GM06990 (cell line): ENCODE data around the gene TNFRSF8.
A peak's percentile ranks its signal among the peaks of the same experiment; 100 is the strongest.

Experiments
- DNase-seq: peaks from one replicate; pipeline ENCODE4 v3.0.0-alpha.2; 2011; ENCODE audit not compliant: insufficient read length; ENCODE audit errors: extremely low read depth
- H3K27me3 ChIP-seq: replicated peaks from 2 replicates; pipeline ENCODE4 v1.6.0; 2011; ENCODE audit warnings: low read length; ENCODE audit not compliant: control insufficient read depth, insufficient read depth
- H3K36me3 ChIP-seq: 2 replicates; pipeline ENCODE4 v1.5.1; 2011; ENCODE audit warnings: low read length; ENCODE audit not compliant: control insufficient read depth, insufficient read depth
- H3K4me3 ChIP-seq: replicated peaks from 2 replicates; pipeline ENCODE4 v1.5.1; 2011; ENCODE audit warnings: low read depth, mild to moderate bottlenecking, control low read depth, low read length
- CTCF ChIP-seq: IDR thresholded peaks from 2 replicates; pipeline ENCODE4 v1.5.1; 2011; ENCODE audit warnings: low read length, control low read depth, mild to moderate bottlenecking, inconsistent platforms; ENCODE audit not compliant: insufficient read depth, poor library complexity, severe bottlenecking

The TNFRSF8 gene

GRCh38 chr1:12078938-12079861 lies 16.1 kb downstream of the TNFRSF8 start:
- peak overlapping the region; percentile 50 for H3K4me3 ChIP-seq
- peaks cover 12% of the 10 kb centered on the region for H3K36me3 ChIP-seq
- H3K27me3 ChIP-seq = no peaks in the 10 kb centered on the region
- TF ChIP-seq CTCF = peak; percentile 68
- DNase-seq = peak; percentile 81

GRCh38 chr1:12080156-12080555 lies 17.1 kb downstream of the TNFRSF8 start:
- no peak for TF ChIP-seq CTCF
- peaks cover 13% of the 10 kb centered on the region for H3K36me3 ChIP-seq
- H3K4me3 ChIP-seq = no peak overlapping the region
- H3K27me3 ChIP-seq = no peaks in the 10 kb centered on the region
- no peak for DNase-seq

GRCh38 chr1:12080773-12081556 lies 17.9 kb downstream of the TNFRSF8 start:
- H3K4me3 ChIP-seq = no peak overlapping the region
- peaks cover 12% of the 10 kb centered on the region for H3K36me3 ChIP-seq
- no peak for DNase-seq
- no peaks in the 10 kb centered on the region for H3K27me3 ChIP-seq
- no peak for TF ChIP-seq CTCF

- no peak for TF ChIP-seq CTCF
- peaks cover 10% of the 10 kb centered on the region for H3K36me3 ChIP-seq
- DNase-seq = no peak
- H3K27me3 ChIP-seq = no peaks in the 10 kb centered on the region
- H3K4me3 ChIP-seq = 0 out of 2 replicates have a peak overlapping the region, but pooled peaks have one; percentile 12
These were observed 18.7 kb downstream of the TNFRSF8 start for GRCh38 chr1:12081648-12082396.

GRCh38 chr1:12082988-12083387 lies 19.9 kb downstream of the TNFRSF8 start:
- DNase-seq = no peak
- H3K4me3 ChIP-seq = no peak overlapping the region
- peaks cover 12% of the 10 kb centered on the region for H3K36me3 ChIP-seq
- H3K27me3 ChIP-seq = no peaks in the 10 kb centered on the region
- no peak for TF ChIP-seq CTCF
